GM18907 (cell line): ENCODE measurements around the gene RCCD1.
"Not testable (repeated sequence)": the region's sequence is repeated elsewhere in the genome, so short reads cannot be mapped to it uniquely, and the experiment has no call there.

ENCODE experiments used
- ATAC-seq: cut with Tn5 transposase; IDR thresholded peaks from one replicate; pipeline ENCODE4 v1.9.1; 2021; ENCODE audit warnings: mild to moderate bottlenecking, moderate library complexity; ENCODE audit not compliant: unreplicated experiment

The RCCD1 gene, protein sequence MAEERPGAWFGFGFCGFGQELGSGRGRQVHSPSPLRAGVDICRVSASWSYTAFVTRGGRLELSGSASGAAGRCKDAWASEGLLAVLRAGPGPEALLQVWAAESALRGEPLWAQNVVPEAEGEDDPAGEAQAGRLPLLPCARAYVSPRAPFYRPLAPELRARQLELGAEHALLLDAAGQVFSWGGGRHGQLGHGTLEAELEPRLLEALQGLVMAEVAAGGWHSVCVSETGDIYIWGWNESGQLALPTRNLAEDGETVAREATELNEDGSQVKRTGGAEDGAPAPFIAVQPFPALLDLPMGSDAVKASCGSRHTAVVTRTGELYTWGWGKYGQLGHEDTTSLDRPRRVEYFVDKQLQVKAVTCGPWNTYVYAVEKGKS

DNA sequence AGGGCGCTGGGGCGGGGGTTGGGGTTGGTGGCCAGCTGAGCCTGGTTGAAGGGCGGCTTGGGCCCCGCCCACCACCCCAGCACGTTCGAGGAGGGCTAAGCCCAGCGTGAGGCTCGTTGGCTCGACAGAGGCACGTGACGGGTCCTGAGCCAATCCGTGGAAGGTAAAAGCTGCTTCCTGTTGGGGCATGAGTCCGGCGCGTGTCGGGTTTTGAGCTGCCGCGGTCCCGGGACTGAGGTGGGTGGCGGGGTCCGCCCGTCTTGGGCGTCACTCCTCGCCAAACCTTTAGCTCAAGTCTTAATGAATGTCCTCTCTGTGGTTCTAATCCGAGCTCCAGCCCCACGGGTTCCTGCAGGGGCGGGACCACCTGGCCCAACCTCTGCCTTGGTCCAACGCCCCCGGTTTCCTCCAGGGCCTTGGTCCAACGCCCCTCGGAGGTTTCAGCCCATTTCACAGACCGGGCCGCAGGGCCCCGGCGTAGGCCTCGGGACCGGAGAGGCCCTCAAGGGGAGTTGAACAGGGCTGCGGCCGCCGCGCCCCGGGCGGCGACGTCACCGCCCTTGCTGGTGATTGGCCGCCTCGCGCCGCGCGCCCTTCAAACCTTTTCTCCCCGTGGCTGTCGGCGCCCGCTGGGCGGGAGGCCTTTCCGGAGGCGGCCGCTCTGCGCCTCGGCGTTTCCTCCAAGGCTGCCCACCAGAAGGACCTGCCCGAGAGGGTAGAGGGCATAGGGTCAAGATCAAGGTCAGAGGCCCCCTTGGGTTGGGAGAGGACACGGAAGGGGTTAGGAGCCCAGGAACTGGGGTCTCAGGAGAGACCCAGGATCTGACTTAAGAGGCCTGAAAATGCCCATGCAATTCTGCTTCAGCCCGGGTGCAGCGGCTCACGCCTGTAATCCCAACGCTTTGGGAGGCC is at the start of gene RCCD1:
Gene RCCD1, plus strand, starts transcription at position 173 of the 912 bp plus-strand sequence. CDS start 1,851 bp downstream, outside the sequence.
- ATAC-seq, result peak; percentile 93

- no peak for ATAC-seq
These were observed 49.1 kb upstream of the RCCD1 start for GRCh38 chr15:90905306-90906180.

- no peak for ATAC-seq
These were observed 48.4 kb upstream of the RCCD1 start for GRCh38 chr15:90906181-90906849.

GRCh38 chr15:90907051-90907660 is 47.5 kb upstream of the RCCD1 start:
- no peak for ATAC-seq

DNA sequence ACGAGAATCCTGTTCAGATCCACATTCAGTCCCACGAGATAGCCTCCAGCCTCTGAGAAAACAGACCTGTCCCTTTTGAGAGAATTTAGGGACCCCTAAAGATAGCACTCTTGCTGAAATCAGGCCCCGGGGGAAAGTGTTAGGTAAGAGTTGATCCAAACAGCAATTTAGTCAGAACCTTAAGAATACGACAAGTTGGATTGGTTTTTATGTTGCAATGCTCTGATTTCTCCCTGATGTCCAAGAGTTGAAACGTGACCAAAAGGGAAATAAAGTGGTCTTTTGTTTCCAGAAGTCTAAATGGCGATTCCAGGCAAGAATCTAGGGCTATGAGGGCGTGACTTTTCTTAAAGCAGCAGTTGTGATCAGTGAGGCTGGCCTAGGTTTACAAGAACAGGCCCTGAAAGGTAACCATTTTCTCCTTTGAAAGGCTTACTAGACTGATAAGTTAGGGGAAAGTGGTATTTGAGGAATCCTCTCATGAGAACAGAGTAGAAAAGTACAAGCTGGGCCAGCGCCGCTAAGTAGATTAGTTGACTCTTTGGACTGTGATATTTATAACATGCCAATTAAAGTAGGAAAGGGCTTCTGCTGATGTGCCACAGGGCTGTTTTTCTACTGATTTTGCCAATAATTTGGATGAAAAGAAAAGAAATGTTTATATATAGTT is 46.7 kb upstream of the RCCD1 start:
- ATAC-seq, result no peak

- not testable (repeated sequence) for ATAC-seq
These were observed 45.2 kb upstream of the RCCD1 start for GRCh38 chr15:90909449-90909848.

DNA sequence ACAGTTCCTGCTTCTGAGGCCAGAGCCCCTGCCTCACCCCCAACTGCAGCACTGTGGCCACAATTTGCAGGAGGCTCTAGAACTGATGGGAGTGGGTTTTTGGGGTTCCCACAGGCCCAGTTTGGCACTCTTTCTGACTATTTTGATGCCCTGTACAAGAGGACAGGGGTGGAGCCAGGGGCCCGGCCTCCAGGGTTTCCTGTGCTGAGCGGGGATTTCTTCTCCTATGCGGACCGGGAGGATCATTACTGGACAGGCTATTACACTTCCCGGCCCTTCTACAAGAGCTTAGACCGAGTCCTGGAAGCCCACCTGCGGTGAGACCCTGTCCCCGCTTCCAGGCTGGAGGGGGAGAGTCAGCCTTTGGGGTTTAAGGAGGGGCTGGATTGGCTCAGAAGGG is 44.7 kb upstream of the RCCD1 start:
- no peak for ATAC-seq

- no peak for ATAC-seq
These were observed 44.0 kb upstream of the RCCD1 start for GRCh38 chr15:90910441-90911301.

DNA sequence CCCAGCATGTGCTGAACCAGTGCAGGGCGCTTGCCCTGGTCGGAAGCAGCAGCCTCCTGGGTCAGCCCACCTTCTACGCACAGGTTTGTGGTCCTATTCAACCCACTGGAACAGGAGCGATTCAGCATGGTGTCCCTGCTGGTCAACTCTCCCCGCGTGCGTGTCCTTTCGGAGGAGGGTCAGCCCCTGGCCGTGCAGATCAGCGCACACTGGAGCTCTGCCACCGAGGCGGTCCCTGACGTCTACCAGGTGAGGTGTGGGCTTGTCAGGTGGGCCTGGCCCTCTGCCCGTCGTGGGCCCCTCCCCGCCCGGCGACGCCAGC is 43.4 kb upstream of the RCCD1 start:
- no peak for ATAC-seq

- no peak for ATAC-seq
These were observed 42.5 kb upstream of the RCCD1 start for GRCh38 chr15:90911906-90912769.

GRCh38 chr15:90912770-90913075 is 42.0 kb upstream of the RCCD1 start:
- no peak for ATAC-seq

GRCh38 chr15:90913398-90913944 is 41.2 kb upstream of the RCCD1 start:
- no peak for ATAC-seq

DNA sequence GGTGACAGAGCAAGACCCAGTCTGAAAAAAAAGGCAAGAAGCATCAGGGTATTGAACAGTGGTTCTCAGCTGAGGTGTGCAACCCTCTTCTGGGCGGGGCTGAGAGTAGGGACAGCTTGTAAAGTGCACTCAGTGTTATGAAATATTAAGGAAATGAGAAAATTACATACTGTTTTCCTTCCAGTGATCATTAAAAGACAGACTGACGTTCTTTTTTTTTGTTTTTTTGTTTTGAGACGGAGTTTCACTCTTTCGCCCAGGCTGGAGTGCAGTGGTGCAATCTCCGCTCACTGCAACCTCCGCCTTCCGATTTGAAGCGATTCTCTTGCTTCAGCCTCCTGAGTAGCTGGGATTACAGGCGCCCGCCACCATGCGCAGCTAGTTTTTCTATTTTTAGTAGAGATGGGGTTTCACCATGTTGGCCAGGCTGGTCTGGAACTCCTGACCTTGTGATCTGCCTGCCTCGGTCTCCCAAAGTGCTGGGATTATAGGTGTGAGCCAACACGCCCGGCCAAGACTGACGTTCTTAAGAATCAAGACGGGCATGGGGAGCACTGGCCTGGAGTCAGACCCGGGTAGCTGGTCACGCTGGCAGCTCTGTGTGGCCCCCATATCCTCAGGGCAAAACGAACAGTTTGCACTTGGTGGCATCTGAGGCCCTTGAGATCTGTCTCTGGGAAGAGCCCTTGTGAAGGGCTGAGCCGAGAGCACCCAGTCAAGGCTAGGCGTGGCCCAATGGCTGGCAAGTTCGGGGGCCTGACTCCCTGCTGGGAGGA is 40.2 kb upstream of the RCCD1 start:
- no peak for ATAC-seq

DNA sequence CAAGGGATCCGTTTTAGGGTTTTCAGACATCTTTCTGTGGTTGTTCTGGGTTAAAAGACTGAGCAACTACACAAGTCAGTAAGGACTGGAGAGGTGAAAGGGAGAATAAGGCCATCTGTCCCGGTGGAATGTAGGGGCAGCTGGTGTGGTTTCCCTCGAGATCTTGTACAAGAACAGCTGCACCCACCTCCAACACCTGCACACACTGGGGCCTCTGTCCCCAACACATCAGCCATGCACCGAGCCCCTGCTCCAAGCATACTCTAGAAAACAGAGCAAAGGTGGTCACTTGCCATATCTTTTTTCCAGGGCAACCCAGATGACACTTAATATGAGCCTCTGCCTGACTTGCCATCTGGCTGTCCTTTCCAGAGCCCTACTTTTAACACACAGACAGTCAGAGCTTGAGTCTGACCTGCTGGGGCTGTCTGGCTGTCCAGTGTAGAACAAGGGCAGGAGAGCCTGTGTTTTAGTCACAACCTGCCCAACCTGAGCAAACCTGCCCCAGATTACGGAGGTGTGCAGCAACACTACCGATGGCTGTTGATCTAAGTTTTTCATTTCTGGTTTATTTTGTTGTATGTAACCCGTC is 39.4 kb upstream of the RCCD1 start:
- no peak for ATAC-seq

DNA sequence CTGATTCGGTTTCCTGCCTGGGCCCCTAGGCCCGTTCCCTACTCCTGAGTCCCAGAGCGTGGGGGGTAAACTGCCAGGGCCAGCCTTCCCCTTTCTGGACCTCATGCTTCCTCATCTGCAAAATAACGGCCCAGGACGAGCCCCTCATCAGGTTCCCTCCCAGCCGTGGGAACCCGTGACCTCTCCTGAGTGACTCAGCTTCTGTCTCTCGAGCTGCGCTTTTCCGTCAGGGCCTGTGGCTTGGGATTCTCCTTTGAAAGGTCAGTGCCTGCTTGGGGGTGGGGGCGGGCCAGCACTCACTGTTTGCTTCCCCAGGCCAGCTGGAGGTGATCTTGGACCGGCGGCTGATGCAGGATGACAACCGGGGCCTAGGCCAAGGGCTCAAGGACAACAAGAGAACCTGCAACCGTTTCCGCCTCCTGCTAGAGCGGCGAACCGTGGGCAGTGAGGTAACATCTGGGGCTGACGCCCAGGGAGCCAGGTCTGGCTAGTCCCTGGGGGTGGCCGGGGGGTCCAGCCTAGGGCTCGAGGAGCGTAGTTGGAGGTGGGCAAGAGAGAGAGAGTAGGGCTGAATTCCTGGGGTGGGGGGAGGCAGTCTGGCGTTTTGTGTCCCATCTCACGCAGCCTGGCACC is 38.8 kb upstream of the RCCD1 start:
- ATAC-seq, result no peak

GRCh38 chr15:90916461-90916860 is 38.2 kb upstream of the RCCD1 start:
- no peak for ATAC-seq
